ENCODE data around the gene MGAT4A.
"Not testable (repeated sequence)": the region's sequence is repeated elsewhere in the genome, so short reads cannot be mapped to it uniquely, and the experiment has no call there.

The MGAT4A gene

DNA sequence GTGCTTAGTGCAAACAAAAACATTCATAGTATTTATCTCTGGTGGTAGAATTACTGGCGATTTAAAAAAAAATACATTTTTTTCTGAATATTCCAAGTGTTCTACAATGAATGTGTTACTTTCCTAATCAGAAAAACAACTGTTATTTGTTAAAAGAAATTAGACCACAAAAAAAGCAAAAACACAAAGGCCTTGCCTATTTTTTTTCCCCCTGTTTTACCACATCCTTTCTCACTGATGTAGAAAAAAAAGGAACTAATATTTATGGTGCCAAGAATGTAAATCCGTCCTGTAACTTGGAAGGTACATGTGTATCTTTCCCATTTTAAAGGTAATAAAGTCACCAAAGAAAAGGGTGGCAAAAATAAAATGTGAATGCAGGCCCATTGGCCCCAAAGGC, 28.4 kb upstream of the MGAT4A start:
- DNase-seq = no peak

DNA sequence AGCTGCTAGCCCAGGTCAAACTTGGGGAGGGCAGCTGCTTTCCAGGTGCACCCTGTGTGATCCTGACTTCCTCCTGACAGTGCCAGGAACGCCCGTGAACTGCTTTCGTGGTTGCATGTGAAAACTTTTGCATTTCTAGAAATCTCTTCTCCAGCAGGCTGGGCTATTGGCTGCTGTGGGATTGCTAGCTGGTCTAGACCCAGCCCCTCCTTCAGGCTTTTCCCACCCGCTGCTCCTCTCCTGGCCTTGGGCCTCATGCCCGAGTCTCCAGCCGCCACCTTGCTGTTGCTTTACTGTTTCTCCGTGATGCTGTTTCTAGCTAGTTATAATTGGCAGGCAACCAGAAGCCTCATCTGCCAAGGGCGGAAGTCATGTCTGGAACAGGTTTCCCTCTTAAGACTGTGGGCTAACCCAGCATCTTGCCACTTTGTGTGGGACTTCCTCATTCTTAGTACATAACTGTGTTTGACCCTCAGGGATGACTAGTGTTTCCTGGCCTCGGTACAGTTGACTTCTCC, 27.0 kb upstream of the MGAT4A start:
- DNase-seq = peak in 1 of 4 experiments; percentile 27

DNA sequence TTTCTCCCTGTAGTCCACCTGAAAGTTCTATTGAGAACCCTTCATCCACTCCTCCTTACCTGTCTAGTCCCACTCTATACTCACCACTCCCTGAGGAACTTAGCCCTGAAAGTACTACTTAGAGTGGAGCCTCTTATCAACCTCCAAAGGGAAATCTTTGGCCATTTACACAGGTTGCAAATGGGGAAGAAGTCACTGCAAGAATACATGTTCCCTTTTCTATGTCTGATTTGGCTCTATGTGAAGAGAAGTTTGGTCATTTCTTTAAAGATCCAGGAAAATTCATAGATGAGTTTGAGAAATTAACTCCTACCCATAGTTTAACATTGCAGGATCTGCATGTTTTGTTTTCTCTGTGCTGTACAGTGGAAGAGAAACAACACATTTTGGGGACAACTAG, 22.9 kb upstream of the MGAT4A start:
- DNase-seq = no peak

DNA sequence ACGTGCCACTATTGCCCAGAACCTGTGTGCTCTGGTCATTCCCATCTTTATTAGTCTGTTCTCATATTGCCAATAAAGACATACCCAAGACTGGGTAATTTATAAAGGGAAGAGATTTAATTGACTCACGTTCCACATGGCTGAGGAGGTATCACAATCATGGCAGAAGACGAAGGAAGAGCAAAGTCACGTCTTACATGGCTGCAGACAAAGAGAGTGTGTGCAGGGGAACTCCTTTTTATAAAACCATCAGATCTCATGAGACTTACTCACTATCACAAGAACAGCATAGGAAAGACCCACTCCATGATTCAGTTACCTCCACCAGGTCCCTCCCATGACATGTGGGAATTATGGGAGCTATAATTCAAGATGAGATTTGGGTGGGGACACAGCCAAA, 21.8 kb upstream of the MGAT4A start:
- not testable (repeated sequence) for DNase-seq

DNA sequence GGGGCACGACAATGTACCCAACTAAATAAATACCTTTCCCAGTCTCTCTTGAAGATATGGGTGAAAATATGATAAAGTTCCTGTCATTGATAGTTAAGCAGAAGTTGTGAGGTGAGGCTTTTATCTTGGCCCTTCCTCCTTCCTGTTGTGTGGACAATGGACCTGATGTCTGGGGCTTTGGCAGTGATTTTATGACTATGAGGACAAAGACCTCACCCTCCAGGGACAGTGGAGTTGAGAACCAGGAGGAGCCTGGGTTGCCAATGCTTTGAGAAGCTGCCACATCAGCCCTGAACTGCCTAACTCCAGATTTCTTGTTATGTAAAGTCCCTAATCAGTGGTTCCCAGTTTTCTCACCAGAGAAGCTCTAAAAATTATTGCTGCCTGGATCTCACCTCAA, 20.8 kb upstream of the MGAT4A start:
- no peak for DNase-seq

DNA sequence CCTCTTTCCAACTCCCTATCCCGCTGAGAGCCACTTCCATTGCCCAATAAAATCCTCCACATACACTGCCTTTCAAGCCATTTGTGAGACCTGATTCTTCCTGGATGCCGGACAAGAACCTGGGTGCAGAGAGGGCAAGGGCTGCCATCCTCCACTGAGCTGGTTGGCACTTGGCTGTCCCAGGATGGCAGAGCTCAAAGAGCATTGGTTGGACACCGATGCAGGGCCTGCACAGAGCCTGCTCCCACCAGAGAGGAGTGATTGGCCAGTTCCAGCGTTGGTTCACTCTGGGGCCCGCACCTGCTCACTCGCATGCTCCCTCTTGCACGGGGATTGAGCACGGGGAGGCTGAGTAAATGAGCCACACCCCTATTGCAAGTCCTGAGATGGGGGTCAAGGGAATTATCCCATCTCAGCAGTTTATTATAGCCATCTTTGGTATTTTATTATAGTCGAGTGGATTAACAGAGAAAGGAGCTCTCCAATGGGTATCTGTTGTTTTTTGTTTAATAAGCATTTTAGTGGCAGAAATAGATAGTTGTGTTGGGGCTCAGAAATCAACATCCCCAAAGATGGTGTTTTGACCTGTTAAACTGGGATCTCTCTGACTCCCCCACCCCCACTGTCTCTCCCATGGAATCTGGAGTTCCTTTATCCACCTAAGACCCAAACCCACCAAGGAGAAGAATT, 19.8 kb upstream of the MGAT4A start:
- DNase-seq = no peak

DNA sequence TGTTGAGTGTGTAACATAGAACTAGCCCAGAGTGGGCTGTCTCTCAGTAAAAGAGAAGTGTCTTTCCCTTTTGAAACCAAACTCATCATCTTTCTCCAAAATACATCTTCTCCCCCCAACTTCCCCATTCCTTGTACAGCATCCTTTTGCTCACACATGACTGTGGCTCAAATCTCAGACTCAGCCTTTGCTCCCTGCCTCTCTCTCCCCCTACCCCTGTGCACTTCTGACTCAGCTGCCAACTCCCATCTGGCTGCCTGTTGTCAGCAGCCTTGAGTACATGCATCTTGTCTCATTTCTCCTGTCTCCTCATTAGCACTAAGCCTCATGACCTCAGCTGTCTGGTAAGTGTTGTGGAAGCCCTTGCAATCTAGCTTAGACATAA, 18.1 kb upstream of the MGAT4A start:
- DNase-seq = no peak

DNA sequence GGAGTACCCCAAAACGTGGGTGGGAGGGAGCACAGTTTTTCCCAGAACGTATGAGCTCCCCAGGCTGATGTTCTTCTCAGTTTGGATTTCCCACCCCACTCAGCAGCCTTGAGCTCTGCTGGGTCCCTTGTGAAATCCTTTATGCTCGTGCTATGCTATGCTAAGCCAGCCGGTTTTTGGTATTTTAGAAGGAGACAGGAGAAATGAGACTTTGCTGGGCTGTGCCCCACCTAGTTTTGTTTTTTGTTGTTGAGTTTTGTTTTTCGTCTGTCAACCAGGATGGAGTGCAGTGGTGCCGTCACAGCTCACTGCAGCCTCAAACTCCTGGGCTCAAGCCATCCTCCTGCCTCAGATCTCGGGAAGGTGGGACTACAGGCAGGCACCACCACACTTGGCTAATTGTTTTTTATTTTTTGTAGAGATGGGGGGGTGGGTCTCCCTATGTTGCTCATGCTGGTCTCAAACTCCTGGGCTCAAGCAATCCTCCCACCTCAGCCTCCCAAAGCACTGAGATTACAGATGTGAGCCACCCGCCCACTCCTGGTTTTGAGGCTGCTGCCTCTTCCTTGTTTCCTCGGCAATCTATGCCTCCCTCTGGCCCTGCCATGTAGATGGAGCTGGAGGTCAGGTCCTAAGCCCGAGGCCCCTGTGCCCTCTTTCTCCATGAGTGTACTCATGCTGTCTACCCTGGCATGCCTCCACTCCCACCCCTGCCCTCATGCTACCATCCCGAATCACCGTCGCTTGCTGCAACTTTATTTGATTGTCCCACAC, 17.5 kb upstream of the MGAT4A start:
- DNase-seq = no peak

DNA sequence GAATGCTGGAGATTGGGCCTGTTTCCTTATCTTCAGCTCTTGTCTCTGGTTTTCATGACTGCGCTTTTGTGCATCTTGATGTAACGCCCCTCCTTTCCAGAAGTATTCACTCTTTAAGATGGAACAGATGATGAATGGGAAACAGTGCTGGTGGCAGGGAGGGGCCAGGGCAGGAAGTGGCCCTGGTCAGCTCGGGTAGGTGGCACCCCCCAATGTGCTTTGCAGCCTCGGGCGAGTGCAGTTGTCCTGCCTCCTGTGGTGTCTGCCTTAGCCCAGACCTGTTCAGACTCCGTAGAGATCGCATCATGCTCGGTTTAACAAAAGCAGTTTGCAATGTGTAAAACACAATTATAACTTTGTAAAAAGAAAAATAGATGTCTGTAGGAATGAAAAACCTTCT, 17.0 kb upstream of the MGAT4A start:
- no peak for DNase-seq

DNA sequence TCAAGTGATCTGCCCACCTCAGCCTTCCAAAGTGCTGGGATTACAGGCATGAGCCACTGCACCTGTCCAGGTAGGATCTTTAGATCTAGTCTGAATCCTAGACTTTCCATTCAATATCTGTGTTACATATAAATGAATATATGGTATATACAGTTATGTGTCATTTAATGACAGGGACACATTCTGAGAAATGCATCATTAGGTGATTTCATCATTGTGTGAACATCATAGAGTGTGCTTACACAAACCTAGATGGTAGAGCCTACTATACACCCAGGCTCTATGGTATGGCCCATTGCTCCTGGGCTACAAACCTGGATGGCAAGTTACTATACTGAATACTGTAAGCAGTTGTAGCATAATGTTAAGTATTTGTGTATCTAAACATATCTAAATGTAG, 15.5 kb upstream of the MGAT4A start:
- no peak for DNase-seq

DNA sequence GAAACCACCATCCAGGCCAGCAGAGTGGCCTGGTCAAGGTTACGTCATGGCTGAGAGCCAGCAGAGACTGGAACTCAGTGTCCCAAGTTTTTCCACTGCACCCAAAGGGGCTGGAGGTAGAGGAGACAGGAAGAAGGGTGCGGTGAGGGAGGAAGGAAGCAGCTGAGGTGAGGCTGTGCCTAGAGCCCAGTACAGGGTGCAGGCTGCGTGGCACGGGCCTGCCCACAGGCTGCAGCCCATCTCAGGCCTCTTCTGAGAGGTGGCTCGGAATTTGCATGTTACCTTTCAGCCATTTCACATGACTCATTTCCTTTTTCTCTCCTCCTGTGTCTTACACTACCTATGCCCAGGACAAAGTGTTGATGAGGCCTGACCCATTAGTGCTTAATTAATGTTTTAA, 13.7 kb upstream of the MGAT4A start:
- no peak for DNase-seq

DNA sequence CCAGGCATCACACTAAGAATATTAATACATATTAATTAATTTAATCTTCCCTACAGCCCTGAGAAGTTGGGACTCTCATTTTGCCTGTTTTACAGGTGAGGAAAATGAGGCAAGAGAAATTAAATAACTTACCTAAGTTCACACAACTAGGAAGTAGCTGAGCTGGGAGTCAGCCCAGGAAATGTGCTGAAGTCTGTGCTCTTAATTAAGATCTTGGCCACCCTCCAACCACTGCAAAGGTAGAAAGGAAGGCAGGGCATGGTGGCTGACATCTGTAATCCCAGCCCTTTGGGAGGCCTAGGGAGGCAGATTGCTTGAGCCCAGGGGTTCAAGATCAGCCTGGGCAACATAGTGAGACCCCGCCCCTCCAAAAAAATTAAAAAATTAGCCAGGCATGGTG, 12.9 kb upstream of the MGAT4A start:
- no peak for DNase-seq

DNA sequence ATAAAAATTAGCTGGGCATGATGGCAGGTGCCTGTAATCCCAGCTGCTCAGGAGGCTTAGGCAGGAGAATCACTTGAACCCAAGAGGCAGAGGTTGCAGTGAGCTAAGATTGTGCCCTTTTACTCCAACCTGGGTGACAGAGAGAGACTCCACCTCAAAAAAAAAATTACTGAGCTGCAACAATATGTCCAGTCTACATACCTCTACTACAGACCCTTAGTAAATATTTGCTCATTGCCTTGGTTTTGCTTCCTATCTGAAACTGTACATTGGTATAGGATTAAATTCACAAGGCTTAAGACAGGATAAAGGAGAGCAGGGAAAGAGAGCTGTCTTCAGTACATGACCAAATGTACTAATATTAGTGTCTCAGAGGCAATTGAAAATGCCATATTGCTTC, 8.1 kb upstream of the MGAT4A start:
- no peak for DNase-seq

DNA sequence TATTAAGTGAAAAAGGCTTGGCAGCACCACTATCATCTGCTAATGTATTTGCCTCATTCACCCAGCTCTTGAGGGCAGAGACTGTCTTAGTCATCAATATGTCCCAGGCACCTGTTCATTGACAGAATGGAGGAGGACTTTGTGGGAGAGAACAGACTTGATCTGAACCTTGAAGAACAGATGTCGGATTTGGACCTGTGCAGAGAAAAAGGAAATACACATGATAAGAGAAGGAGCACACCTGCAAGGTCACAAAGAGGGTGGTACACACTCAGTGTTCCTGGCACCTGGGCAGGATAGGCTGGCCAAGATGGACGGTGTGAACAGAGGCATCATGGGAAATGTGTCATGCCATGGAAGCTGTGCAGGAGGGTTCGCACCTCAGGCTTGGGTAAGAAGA, 7.4 kb upstream of the MGAT4A start:
- no peak for DNase-seq

DNA sequence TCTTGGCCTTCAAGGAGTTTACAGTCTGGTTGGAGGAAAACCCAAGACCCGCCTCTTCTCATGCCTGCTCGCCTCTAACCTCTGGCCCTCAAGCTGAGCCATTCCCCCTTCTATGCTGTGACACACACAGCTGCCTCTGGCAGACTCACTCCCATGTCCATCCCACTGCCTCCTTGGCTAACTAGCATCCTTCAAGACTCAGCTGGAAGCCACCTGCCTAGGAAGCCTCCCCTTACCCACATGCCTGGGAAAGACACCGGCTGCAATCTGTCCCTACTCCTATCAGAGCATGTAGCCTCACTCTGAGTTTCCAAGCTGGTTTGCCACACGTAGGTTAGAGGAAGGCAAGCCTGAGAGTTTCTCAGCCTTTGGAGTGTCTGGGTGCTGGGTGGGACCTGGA, 6.9 kb upstream of the MGAT4A start:
- DNase-seq = no peak

DNA sequence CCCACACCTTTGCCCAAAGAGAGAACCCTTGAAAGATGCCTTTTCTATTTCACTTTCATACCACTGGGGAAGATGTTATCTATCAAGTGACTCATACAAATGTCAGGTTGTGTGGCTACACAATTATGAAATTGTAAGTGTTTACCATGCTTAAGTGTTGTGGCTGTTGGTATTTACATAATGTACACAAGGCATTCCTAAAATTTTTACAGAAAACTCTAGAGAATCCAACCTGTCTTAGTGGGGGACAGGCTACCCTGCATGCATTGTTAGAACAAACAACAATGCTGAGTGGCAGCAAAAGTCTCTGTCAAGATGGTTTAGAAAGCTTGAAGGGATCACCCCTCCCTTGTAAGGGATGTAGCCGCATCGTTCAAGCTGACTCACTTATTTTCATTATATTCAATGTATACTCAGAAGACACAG, 5.5 kb upstream of the MGAT4A start:
- no peak for DNase-seq

DNA sequence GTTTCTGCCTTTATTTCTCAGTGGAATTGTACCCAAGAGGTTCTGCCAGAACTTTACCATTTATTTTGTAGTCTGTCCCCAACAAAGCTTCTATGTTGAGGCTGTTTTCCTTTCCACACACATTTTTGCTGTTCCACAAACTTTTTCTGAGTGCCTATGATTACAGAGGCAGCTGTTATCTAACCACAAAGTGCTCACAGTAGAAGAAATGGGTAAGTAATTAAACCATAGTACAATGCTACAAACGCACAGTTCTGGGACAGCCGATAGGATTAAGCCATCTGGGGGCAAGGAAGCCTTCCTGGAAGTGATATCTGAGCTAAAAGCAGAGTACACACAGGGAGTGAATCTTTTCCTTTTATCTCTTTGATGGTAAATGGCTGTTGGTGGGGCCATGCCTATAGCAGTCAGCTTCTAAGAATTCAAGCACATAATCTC, 3.9 kb upstream of the MGAT4A start:
- DNase-seq = no peak

DNA sequence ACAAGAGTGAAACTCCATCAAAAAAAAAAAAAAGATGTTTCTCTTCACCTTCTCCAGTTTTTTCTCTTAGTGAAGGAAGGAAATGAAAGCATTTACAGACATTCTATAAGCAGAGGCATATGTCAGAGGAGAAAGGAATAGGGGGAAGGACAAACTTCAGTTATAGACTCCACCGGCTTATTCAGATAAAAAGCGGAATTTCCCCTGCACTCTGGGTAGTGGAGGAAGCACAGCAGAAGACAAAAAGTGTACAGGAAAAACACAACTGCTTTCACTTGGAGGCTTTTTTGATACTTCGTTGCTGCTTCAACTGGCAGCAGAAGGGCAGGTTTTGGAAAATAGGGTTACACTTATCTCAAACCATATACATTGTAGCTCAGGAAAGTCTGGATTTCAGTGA, 3.2 kb upstream of the MGAT4A start:
- no peak for DNase-seq

DNA sequence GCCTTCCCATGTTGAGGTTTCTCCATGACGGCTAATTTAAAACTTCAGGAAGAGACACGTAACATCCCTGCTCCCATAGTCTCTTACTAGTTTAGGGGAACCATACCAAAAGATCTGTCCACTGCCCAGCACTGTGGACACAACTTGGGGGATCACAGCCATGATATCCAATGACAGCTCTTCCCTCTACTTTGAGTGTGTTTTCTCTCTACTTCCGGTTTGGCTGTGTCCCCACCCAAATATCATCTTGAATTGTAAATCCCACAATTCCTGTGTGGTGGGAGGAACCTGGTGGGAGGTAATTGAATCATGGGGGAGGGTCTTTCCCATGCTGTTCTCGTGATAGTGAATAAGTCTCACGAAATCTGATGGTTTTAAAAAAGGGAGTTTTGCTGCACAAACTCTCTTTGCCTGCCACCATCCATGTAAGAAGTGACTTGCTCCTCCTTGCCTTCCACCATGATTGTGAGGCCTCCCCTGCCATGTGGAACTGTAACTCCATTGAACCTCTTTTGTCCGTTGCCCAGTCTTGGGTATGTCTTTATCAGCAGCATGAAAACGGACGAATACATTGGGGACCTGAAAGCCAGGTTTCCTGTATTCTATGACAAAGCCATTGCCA, 1.6 kb upstream of the MGAT4A start:
- no peak for DNase-seq

DNA sequence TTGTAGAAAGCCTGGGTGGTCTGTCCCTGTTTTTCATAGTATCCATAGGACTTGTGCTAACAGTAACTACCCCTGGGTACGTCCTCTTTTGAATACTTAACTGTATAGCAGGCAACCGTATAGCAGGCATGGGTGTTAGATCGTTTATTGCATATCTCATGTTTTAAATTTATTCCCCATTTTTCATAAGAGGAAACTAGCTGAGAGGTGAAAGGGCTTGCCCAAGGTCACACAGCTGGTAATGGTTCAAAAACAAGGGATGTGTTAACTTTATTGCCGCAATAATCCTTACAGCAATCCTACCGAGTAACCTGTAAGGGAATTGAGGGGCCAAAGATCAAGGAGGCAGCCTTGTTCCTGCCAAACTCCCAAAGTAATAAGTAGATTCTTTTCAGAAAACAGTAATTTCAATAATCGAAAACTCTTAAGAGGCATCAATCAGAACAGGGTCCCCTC, 990 bp upstream of the MGAT4A start:
- DNase-seq = no peak

DNA sequence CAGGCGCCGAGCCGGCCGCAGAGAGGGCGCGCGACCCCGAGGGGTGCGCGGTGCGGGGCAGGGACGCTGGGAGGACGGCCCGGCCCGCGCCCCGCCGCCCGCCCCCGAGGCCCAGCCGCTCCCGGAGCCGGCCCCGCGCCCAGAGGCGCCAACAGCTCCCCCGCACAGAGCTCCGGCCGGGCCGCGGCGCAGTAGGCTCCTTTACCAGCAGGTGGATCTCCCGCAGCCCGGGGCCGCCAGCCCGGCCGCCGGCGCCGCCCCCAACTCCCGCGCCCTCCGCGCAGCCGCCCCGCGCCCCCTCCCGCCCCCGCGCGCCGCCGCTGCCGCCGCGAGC, 258 bp downstream of the MGAT4A start:
- DNase-seq = peak; percentile 51 to 79 (median 60)

DNA sequence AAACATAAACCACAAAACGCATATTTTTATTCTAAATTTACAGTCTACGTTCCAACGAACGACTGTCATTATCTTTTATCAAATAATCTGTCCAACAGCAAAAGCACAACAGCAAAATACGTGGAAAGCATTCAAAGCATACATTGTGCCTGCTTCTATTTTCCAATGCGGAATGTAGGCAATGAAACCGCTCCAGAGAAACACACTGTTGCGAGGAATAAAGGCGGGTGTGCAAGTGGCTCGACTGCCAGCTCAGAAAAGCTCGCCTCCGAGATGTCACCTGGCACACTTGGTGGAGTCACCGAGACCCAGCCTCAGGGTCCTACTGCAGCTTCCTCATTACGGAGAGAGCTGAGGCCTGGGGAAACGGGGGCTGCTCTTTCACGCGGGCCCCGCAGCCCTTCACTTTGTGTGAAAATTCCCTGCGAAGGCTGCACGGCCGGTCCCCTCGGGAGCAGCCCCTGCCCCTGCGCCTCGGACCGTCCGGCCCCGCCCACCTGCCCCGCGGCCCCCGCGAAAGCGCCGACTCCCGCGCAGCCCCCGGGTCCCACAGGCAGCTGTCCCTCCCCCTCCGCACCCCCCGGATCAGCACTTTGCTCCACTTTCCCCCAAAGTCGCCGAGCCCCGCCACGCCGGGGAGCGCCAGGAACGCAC, 752 bp downstream of the MGAT4A start:
- peak; percentile 16 to 58 (median 36) for DNase-seq

DNA sequence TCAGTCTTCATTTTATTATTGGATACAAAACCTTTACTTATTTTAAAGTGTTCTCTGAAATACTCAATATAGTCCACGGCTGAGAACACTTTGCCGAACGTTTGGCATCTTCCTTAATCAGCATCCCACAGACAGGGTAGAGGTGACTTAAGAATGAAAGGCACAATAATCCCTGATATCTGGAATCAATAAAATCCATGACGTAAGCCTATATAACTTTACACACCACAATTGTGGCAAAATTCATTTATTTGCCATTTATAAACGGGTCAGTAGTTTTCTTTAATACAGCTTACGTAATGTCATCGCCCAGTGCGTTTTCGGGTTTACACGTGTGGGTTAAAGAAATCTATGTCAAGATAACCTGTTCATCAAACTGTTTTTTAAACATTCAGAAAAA, 1.3 kb downstream of the MGAT4A start:
- no peak for DNase-seq

Data from activated naive CD4-positive, alpha-beta T cell (primary cell).